HG03025 (cell line): ENCODE results near the gene LCE5A.
"Not testable (repeated sequence)": the region's sequence is repeated elsewhere in the genome, so short reads cannot be mapped to it uniquely, and the experiment has no call there.

Experiments used
- ATAC-seq: cut with Tn5 transposase; IDR thresholded peaks from one replicate; pipeline ENCODE4 v1.9.1; 2021; ENCODE audit warnings: mild to moderate bottlenecking, moderate library complexity; ENCODE audit not compliant: unreplicated experiment, low FRiP score

Gene LCE5A, protein sequence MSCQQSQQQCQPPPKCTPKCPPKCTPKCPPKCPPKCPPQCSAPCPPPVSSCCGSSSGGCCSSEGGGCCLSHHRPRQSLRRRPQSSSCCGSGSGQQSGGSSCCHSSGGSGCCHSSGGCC

DNA sequence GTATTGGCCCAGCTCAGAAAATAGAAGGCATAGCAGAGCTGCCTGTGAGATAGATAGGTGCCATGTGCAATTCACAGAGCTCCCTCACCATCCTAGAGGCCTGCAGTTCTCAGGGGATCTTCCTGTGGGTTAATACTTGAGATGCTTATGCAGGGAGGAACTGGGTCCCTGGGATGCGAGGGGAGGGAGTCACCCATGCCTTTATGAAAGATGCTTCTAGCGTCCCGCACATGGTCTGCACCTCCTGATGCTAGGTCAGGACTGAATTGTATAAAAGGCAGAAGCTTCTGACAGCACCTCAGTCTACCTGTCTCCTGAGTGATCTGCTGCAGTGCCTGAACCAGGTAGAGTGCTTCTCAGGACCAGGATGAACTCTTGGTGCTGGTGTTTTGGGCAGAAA, at the start of gene LCE5A:
Gene LCE5A (plus strand): TSS at position 301 of the 400 bp plus-strand sequence. CDS start 732 bp downstream, outside the sequence.
- ATAC-seq = no peak

DNA sequence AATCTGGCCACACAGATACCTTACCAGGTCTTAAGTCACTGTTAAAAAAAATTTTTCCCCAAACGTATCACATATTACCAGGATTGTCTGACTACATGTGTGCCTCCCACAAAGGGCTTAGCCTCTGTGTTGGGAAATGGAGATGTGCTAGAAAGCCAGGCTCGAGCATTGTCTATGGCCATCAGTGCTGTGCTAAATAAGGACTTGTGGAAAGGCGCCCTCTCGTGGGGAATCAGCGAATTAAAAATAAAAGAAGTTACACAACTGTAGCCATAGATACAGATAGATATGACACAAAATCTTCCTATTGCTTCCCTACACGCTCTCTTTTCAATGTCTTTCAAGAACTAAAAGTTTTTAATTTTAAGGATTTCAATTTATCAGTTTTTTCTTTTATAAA, 49.1 kb upstream of the LCE5A start:
- ATAC-seq = no peak

DNA sequence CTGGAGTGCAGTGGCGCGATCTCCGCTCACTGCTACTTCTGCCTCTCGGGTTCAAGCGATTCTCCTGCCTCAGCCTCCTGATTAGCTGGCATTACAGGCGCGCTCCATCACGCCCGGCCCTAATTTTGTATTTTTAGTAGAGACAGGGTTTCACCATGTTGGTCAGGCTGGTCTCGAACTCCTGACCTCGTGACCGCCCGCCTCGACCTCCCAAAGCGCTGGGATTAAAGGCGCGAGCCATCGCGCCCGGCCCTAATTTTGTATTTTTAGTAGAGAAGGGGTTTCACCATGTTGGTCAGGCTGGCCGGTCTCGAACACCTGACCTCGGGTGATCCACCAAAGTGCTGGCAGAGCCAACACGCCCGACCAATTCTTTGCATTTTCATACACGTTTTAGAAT, 48.0 kb upstream of the LCE5A start:
- ATAC-seq = no peak

DNA sequence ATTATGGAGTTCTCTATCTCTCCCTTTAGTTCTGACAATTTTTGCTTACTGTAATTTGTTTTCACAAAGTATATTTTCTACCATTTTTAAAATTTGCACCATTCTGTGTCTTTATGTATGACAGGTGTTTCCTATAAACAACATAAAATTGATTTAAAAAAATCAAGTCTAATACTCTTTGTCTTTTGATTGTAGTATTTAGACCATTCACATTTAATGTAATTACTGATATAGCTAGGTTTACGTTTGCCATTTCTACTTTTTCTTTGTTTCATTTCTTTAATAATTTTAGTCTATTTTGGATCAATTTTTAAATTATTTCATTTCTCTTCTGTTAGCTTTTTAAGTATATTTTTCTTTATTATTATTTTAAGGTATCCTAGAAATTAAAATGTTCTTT, 44.4 kb upstream of the LCE5A start:
- no peak for ATAC-seq

DNA sequence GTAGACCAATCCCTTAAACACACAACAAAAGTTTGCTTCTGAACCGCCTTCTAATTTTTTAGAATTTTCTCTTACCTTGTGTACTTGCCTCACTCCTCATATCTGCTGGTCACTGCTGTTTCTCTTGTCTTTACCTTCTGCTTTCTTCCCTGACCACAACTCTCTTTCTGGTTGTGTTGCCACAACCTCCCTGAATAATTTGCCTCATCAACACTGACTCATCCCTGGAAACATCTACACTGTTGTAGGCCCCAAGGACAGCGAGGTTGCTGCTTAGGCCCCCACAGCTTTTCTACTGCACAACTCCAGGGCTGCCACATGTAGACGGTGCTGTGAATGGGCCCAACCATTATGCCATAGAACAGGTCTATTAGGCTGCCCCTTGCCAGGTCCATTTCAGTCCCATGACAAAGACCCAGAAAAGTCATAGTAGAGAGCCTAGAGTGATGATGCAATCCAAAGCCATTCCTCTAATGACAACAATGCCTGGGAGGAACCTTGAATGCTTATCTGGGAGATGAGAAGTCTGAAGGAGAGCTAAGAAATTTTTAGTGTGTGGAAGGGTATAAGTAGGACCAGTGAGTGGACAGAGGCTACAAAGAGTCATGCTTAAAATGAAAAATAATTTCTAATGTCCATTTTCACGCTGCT, 36.6 kb upstream of the LCE5A start:
- no peak for ATAC-seq

DNA sequence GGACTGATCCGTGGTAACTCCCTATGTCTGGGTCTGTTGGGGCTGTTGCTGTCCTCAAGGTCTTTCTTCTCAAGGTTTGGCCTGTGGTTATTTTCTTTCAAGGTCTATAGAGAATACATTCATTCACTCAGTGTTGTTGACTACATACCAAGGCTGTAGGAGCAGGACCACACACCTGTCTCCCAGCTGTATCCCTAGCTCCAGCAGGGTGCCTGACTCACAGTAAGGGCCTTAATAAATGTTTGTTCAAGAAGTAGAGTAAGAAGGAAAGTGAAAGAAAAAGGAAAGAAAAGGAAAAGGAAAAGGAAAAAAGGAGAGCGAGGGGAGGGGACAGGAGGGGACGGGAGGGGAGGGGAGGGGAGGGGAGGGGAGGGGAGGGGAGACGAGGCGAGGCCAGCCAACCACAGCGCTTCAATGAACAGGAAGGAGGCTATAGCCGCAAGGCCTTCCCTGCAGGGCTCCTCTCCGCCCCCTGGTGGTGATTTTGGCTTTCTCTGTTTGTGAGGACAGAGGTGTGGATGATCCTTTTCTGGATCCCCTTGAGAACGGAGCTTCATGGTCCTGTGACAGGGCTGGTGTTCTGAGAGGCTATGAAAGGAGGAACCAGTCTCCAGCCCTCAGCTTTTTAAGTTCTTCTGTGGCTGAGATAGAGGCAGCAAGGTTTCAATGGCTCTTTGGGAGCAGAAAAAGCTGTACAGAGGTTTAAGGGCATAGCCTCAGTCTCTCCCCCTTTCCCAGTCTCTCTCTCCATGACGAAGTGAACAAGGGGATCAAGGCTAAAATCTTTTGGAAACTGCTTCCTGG, 30.6 kb upstream of the LCE5A start:
- ATAC-seq = no peak

DNA sequence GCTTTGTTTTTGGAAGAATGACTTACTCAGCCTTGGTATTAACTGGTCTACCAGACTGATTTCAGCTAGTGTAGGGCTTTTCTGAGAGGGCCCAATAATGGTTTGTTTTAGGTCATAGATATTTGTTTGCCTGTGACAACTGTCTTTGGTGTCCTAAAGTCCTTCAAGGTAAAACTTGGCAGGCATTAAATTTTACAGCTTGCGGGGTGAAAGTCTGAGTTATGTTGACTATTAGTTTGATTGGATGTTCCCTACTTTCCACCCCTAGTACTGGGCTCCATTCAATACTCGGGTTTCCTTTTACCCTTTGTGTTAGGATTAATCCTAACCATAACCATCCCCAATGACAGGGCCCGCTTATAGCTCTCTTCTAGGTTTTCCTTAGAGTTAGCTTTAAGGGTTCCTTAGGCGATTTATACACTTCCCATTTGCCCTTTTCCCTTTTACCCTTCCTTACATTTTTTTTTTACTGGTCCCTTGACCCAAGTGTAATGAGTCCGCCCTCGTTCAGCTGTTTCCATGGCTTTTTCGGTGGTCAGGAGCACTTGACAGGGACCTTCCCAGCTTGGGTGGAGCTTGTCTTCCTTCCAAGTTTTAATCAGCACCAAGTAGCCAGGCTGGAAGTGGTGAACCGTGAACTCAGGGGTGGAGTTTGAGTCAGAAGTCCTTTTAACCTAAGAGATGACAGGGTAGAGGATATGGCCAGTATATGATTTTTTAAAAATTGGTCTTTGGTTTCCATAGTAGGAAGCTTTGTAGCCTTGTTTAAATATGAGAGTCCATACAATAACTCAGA, 28.5 kb upstream of the LCE5A start:
- no peak for ATAC-seq

DNA sequence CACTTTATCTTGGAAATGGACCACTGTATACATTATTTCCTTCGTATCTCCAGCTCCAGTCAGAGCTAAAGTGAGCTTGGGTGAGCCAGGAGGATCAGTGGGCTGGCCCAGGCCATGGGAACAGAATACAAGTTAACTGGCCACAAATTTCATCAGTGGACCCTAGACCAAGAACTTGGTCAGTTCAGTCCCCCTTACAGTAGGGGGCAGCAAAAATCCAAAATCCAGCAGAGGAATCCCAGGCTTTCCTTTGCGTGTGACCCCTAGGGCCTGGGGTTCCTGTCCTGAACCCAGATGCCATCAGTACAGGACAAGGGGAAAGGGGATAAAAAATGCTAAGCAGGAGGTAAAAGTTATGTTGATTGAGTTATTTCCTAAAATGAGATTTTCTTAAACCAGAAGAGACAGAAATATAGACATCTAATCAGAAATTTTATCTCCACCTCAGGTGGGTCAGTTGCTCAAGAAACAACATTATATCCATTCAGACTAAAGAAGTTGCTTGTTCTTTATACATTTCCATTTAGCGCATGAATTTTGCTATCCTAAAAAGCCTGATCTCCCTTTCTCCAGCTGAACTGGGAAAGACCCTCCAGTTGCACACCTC, 24.1 kb upstream of the LCE5A start:
- ATAC-seq = no peak

DNA sequence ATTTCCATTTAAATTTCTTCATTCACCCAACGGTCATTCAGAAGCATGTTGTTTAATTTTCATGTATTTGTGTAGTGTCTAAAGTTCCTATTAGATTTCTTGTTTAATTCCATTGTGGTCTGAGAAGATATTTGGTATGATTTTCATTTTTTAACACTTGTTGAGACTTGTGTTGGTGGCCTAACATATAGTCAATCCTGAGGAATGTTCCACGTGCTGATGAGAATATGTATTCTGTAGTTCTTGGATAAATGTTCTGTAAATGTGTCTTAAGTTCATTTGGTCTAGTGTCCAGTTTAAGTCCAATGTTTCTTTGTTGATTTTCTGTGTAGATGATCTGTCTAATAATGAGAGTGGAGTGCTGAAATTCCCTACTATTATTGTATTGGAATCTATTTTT, 22.7 kb upstream of the LCE5A start:
- ATAC-seq = no peak

DNA sequence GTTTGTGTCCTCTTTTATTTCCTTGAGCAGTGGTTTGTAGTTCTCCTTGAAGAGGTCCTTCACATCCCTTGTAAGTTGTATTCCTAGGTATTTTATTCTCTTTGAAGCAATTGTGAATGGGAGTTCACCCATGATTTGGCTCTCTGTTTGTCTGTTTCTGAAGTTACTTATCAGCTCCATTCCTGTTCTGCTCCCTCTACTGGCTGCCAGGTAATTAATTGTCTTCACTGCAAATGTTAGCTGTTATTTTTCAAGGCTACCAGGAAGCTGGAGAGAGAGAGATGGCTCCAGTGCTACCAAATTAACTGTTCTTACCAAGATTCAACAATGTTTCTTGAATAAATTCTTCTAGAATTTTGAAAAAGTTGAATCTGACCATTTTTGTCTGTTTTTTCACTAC, 19.1 kb upstream of the LCE5A start:
- ATAC-seq = not testable (repeated sequence)

DNA sequence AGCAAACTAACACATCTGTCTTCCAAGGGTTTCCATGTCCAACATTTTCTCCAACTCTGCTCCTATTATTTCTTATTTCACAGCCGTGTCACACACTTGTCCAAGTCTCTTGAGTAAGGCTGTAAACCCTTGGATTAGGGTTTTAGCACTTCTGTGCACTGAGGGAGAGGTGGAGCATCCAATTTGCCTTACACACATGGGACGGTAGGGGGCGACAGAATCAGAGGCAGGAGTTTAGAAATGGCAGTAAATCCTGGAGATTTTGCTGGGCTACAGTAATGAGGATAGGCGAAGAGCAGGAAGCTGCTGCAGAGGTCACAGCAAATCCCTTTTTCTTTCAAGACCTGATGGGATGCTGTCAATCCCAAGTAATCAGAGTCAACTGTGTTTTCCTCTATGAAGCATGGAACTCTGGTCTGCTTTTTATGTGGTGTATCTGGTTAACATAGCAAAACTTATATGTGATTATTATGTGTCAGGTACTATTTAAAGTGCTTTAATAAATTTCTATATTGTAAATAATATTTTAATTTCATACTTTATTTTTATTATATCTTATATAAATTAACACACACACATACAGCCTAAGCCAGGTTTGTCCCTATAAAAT, 15.4 kb upstream of the LCE5A start:
- ATAC-seq = no peak

DNA sequence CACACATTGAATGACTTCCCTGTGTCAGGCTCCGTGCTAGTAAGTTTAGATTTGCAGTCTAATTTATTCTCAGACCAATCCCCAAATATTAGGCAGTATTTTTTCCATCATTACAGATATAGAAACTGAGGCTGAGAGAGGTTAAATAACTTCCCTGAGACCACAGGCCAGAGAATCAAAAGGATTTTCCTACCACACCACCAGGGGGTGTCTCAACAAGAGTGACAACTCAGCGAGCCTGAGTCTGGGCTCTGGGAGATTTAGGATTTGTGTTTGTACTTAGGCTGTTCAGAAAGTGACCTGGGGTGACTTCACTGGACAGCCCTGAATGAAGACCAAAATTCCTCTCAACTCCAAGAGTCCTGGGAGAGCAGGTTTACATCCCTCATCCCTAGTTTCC, 13.3 kb upstream of the LCE5A start:
- ATAC-seq = no peak

DNA sequence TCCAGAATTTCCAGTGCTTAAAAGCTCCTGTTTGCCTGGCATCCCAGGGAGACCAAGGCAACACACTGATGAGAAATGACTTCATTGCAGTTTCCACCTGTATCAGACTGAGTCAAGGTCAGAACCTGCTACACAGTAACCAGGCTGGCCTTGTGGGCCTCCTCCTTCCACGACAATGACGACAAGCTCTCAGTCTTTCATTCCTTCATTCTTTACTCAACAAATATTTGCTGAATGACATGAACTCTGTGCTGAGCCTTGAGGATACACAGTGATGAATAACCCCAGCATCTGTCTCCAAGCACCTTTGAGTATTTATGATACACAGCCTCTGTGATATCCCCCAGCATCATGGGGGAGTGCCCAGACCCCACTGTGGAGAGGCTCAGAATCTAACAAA, 8.9 kb upstream of the LCE5A start:
- ATAC-seq = no peak

DNA sequence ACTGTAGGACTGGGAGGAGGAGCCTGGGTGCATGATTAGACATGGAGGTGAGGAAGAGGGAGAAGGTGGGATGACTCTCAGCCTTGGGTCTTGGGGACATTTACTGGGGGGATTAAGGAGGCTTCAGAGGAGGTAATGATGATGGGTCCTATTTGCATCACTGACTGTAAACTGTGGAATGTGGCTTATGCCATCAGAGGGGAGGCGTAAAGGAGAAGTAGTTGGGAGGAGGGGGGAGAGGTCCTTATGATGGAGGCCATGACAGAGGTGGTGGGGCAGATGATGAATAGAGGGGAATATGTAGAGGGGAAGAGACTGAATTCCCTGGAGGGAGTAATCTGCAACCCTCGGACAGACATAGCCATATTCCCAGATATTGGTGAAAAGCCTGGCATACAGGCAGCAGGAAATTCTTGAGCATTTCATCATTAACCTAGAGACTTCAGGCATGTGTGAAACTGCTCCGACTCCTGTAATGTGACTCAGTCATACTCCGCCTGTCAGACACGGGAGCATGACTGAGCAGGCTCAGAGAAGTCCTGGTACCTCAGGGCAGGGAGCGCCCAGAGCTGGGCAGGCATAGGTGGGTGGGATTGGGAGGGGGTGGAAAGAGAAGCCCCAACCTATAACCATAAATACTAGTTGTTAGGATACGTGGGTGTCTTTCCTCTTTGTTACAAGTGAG, 8.0 kb upstream of the LCE5A start:
- ATAC-seq = no peak

DNA sequence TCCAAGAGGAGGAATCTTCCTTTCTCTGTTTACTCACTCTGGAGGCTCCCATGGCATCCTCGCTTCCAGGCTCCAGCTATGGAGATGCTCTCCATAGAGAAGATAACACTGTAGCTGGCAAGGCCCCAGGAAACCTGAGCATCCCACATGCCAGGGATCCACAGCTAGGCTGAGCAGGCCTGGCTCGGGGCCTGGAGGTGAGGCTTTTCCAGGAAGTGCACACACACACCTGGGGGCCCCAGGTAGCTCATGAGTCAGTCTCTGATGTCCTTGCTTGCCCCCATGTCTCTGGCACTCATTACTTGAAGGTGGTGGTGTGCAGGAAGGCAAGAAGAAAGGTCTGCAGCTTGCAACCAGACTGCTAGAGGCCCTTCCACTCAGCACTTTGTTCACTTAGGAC, 5.5 kb upstream of the LCE5A start:
- no peak for ATAC-seq

DNA sequence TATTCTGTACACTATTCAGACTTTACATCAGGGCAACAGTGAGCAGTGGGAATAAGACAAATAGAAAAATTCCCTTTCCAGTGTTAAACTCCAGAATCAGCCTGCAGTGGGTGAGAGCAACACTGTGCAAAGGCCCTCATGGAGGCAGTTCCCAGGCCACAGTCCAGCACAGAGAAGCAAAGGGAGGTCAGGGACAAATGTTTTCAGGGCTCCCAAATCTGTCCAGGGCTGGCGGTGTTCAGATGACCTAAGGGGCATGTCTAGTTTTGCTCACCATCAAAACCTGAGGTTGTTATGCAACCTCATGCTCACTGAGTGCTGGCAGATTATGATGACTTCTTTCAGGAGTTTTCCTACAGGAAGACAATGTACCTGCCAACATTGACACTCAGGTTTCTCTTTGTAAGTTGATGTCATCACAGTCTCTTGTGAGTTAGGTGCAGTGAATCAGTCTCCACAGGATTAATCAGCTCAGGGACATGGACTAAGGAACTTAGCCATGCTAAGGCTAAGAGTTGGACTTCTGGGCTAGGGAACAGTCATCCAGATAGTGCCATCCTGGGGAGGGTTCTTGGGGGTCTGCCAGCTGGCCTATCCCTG, 3.6 kb upstream of the LCE5A start:
- no peak for ATAC-seq

DNA sequence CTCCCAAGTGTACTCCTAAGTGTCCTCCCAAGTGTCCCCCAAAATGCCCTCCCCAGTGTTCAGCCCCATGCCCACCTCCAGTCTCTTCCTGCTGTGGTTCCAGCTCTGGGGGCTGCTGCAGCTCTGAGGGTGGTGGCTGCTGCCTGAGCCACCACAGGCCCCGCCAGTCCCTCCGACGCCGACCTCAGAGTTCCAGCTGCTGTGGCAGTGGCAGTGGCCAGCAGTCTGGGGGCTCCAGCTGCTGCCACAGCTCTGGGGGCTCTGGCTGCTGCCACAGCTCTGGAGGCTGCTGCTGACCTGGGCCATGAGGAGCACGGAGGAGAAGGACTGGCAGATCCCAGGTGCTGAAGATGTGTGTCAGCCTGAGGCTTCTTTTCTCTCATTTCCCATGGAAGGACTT, 993 bp downstream of the LCE5A start:
- ATAC-seq = no peak

DNA sequence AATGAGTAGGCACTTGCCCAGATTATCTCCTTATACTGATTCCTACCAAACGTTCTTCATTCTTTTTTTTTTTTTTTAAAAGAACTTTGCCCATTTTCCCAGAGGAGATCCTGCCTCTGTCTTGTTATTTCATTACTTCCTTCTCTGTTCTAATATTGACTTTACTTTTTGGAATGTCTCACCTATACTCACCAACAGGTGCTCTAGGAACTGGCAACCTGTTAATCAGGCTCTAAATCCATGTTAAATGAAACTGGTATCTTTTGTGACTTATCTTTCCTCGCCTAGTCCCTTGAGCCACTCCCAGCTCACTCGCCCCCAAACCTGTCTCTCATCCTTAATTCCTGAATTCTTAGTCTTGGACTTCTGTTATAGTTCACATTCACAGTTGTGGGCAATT, 2.5 kb downstream of the LCE5A start:
- ATAC-seq = no peak

DNA sequence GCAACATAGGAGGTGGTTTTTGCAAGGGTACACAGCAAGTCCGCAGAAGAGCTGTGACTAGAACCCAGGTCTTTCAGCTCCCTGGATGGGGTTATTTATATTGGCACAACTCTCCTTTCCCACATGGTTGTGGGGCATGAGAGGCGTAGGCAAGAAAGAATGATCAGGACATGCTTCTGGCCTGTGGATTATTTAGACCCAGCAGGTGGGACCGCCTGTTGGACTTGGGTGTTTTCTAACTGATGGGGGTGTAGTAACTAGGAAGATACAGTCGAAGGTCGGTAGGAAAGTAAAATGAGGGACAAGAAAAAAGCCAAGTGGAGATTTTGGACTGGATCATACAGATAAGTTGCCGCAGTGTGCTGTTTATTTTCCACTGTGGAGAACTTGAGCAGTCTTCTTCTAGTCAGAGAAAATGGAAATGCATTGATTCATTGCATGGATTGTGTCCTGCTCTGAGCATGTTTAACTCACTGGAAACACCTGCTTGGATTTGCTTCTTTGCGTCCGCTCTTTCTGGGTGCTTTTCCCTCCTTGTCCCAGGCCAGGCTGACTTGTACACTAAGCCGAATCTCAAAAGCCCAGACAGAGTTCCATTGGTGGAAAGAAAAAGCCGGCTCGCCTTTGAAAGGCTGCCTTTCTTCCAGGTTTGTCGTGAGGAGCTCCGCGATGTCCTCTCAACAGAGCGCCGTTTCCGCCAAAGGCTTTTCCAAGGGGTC, 4.3 kb downstream of the LCE5A start:
- no peak for ATAC-seq
